Effector CD8-positive, alpha-beta T cell (primary cell): ENCODE results near the gene KCNK18.

ENCODE experiments used
- DNase-seq: peaks from one replicate; lab custom pipeline; 2025; lab: John Stamatoyannopoulos, UW

Gene KCNK18

GRCh38 chr10:117250411-117250810, 53.1 kb downstream of the KCNK18 start:
- DNase-seq: no peak

GRCh38 chr10:117253908-117254307, 56.6 kb downstream of the KCNK18 start:
- no peak for DNase-seq

GRCh38 chr10:117254338-117254737, 57.0 kb downstream of the KCNK18 start:
- DNase-seq: no peak

GRCh38 chr10:117254774-117255735, 57.8 kb downstream of the KCNK18 start:
- no peak for DNase-seq

- no peak for DNase-seq
Measured at GRCh38 chr10:117255835-117256460, 58.7 kb downstream of the KCNK18 start.

GRCh38 chr10:117256910-117257309, 59.6 kb downstream of the KCNK18 start:
- no peak for DNase-seq

- no peak for DNase-seq
Measured at GRCh38 chr10:117257721-117258120, 60.4 kb downstream of the KCNK18 start.

- DNase-seq: no peak
Measured at GRCh38 chr10:117259279-117259678, 62.0 kb downstream of the KCNK18 start.
